Thyroid gland (tissue), 4 donors: Measurements from ENCODE around the gene HAO1. TPM values are rescaled to one million over a fixed set of nuclear protein-coding genes. Genes with fewer than 3 reads are reported as not detected.

Experiments used
- DNase-seq, 2 donors: peaks; one replicate each; pipeline ENCODE4 v3.0.0-alpha.2; 2019
- H3K27ac ChIP-seq, 3 donors: fragments of 200-600 bp; sonication (generic); 1 replicate in 2 of 3; 2 replicates in 1 of 3; pipeline ENCODE4 v1.5.1; 2016 to 2019; ENCODE audit warnings: mild to moderate bottlenecking in 1 of 3, moderate library complexity in 1 of 3
- H3K27me3 ChIP-seq: fragments of 200-600 bp; sonication (generic); one replicate; pipeline ENCODE4 v1.5.1; 2019
- H3K36me3 ChIP-seq, 2 donors: fragments of 200-600 bp; sonication (generic); one replicate each; pipeline ENCODE4 v1.5.1; 2016 to 2019
- H3K4me1 ChIP-seq, 2 donors: fragments of 200-600 bp; sonication (generic); one replicate each; pipeline ENCODE4 v1.5.1; 2017 to 2019
- H3K4me3 ChIP-seq, 3 donors: fragments of 200-600 bp; sonication (generic); replicated peaks in 1 of 3; 1 replicate in 2 of 3; 2 replicates in 1 of 3; pipeline ENCODE4 v1.5.1; 2016; ENCODE audit warnings: mild to moderate bottlenecking in 1 of 3
- H3K9me3 ChIP-seq: fragments of 200-600 bp; sonication (generic); one replicate; pipeline ENCODE4 v1.5.1; 2017
- CTCF ChIP-seq, 6 experiments: fragments of 200-600 bp in 3 of 6; fragments of 450-650 bp in 3 of 6; sonication (generic) in 3 of 6; IDR thresholded peaks; one replicate each; pipeline ENCODE4 v1.5.1; 2016 to 2019; ENCODE audit warnings: antibody characterized with exemption in 6 of 6, mild to moderate bottlenecking in 2 of 6, inconsistent platforms in 1 of 6, moderate library complexity in 1 of 6
- POLR2A ChIP-seq, 2 donors: fragments of 450-650 bp; IDR thresholded peaks; one replicate each; pipeline ENCODE4 v1.6.1; 2017; ENCODE audit warnings: antibody characterized with exemption in 2 of 2, mild to moderate bottlenecking in 2 of 2, moderate library complexity in 1 of 2
- WGBS, 2 donors: methylation state at CpG; one replicate each; pipeline ENCODE4 v1.1.5; 2017; 5-methylcytosine and 5-hydroxymethylcytosine counted together
- intact Hi-C: fragments of 100-400 bp; cut with DNase I; formaldehyde crosslinking; loops from one replicate; pipeline ENCODE4 v1.15.1; 2023
- total RNA-seq, 4 donors: library from RNA; depleted of rRNA; stranded (reverse); fragments of >200 nt; gene quantifications; one replicate each; pipeline ENCODE4 v1.2.3, GENCODE V29; 2016

The HAO1 gene
- total RNA-seq, 4 donors from 2014 or later = not detected

- 42 to 51% methylated on average over 2 of the region's 2 CpGs for WGBS, 2 donors
Observed at GRCh38 chr20:7856756-7857155, 83.5 kb downstream of the HAO1 start.

GRCh38 chr20:7855545-7855944 is 84.7 kb downstream of the HAO1 start:
- Histone ChIP-seq H3K9me3 (no peaks in the 10 kb centered on the region), H3K27ac (no peak overlapping the region), H3K36me3 (no peaks in the 10 kb centered on the region), H3K4me3 (no peak overlapping the region), H3K4me1 (peaks cover 3 to 4% of the 10 kb centered on the region in 2 donors), H3K27me3 (no peaks in the 10 kb centered on the region)
- no peak for TF ChIP-seq CTCF (IDR thresholded peaks at IDR 0.05)
- no peak for TF ChIP-seq POLR2A (IDR thresholded peaks at IDR 0.05)
- 83 to 97% methylated on average over 1 of the region's 1 CpG for WGBS, 2 donors
- intact Hi-C loops = no loop called here
- DNase-seq = no peak

More at GRCh38 chr20:7856756-7857155, 83.5 kb downstream of the HAO1 start:
- Histone ChIP-seq H3K27ac (no peak overlapping the region), H3K4me1 (no peaks in the 10 kb centered on the region), H3K4me3 (no peak overlapping the region), H3K36me3 (no peaks in the 10 kb centered on the region), H3K9me3 (no peaks in the 10 kb centered on the region), H3K27me3 (no peaks in the 10 kb centered on the region)
- intact Hi-C loops = no loop called here
- DNase-seq = no peak
- TF ChIP-seq CTCF (IDR thresholded peaks at IDR 0.05) (no peak), POLR2A (IDR thresholded peaks at IDR 0.05) (no peak)

DNA sequence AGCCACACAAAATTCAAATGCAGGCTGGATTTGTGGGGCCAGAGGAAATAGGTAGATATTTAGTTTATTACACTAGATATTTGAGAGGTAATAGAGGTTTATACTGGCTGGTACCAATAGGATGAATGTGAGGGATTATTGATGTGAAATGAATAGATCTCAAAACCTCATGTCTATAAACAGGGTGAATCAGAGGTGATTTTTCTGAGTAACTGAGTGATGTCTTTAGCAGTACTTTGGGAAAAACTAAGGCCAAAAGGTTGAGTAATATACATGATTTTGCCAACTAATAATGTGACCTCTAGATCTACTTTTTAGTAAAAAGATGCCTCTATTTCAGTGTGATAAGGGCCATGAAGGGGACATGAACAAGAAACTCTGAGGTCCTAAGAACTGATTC is 86.8 kb downstream of the HAO1 start:
- DNase-seq = no peak
- Histone ChIP-seq H3K36me3 (no peaks in the 10 kb centered on the region), H3K4me1 (peaks cover 3 to 4% of the 10 kb centered on the region in 2 donors), H3K4me3 (no peak overlapping the region), H3K9me3 (no peaks in the 10 kb centered on the region), H3K27me3 (no peaks in the 10 kb centered on the region), H3K27ac (no peak overlapping the region)
- TF ChIP-seq POLR2A (IDR thresholded peaks at IDR 0.05) (no peak), CTCF (IDR thresholded peaks at IDR 0.05) (no peak)
- intact Hi-C loops = no loop called here

DNA sequence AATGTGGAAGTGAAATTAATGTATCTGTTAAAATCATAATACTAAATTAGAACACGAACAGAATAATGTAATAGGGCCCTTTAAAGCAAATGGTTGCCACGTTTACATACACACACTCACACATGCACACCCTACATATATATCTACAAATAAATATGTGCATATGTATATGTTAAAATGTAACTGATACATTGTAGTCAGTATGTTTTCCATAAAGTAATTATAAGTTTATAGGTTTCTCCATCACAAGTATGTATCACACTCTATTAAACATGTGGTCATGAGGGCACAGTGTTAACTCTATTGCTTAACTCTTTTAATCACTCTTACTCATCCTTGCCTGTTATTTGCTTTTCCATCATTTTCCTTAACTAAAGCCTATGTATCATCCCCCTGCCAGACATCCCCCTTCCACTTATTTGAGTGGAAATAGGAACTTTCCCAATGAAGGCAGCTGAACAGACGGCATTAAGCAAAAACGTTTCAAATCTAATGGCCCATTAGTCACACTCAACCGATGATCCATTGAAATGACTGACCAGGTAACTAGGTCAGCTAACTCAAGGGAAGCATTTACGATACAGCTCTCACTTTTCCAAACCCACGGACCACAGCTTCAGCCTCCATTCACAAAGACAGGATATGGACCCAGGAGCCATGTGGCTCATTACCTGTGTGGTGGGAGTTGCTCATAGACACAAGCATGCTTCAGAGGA is 89.3 kb downstream of the HAO1 start:
- H3K4me1 ChIP-seq = peaks cover 3 to 4% of the 10 kb centered on the region in 2 donors

More for the DNA sequence above, 89.3 kb downstream of the HAO1 start:
- H3K27ac ChIP-seq = no peak overlapping the region
- intact Hi-C loops = no loop called here
- no peak for DNase-seq
- no peak overlapping the region for H3K4me3 ChIP-seq
- H3K9me3 ChIP-seq = no peaks in the 10 kb centered on the region
- TF ChIP-seq POLR2A (IDR thresholded peaks at IDR 0.05) = no peak
- no peak for TF ChIP-seq CTCF (IDR thresholded peaks at IDR 0.05)
- 48 to 59% methylated on average over 7 of the region's 7 CpGs for WGBS, 2 donors
- H3K36me3 ChIP-seq = no peaks in the 10 kb centered on the region
- H3K27me3 ChIP-seq = no peaks in the 10 kb centered on the region
